ENCODE measurements around the gene ARL5C.

DNA sequence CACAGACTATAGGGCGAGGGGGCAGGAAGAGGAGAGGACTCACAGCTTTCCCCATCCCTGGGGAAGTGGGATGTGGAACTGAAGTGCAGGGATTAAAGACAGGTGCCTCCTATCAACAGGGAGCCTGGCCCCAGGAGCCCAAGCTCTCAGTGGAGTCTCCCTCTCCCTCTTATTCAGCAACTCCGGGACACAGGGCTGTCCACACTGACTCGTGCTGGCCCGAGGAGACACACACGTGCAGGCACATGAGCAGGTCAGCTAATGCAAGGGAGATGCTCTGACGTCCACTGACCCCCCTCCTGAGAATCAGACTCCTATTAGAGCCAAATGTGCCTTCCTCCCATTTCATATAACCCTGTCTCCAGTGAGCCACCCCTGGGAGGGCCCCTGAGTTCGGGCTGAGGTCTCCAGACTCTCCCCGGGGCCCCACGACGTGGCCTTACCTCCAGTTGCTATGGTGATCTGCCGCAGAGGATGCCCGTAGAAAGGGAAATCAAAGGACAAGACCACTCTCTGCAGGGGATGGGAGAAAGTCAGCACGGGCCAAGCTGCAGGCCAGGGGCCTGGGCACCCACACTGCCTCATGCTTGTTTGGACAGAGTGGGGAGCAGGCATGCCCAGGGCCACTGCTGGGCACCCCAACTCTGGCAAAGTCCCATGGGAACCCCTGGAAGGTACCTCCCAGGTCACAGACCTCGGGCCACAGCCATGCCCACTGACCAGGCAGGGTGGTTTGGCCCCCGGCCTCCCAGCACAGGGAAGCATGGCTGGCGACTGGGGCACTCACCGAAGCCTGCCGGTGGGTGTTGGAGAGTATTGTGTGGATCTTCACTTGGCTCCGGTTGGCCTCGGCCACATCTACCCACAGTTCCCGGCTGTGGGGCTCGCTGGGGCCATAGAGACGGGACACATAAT lies 57.2 kb downstream of the ARL5C start:
- no peak for TF ChIP-seq POLR2AphosphoS5 (IDR thresholded peaks at IDR 0.05; ENCODE audit: low read depth, low read length)
- no peak for TF ChIP-seq TAF1 (IDR thresholded peaks at IDR 0.05; ENCODE audit: borderline replicate concordance, insufficient read depth, low read length)
- TF ChIP-seq, protein P1, sequence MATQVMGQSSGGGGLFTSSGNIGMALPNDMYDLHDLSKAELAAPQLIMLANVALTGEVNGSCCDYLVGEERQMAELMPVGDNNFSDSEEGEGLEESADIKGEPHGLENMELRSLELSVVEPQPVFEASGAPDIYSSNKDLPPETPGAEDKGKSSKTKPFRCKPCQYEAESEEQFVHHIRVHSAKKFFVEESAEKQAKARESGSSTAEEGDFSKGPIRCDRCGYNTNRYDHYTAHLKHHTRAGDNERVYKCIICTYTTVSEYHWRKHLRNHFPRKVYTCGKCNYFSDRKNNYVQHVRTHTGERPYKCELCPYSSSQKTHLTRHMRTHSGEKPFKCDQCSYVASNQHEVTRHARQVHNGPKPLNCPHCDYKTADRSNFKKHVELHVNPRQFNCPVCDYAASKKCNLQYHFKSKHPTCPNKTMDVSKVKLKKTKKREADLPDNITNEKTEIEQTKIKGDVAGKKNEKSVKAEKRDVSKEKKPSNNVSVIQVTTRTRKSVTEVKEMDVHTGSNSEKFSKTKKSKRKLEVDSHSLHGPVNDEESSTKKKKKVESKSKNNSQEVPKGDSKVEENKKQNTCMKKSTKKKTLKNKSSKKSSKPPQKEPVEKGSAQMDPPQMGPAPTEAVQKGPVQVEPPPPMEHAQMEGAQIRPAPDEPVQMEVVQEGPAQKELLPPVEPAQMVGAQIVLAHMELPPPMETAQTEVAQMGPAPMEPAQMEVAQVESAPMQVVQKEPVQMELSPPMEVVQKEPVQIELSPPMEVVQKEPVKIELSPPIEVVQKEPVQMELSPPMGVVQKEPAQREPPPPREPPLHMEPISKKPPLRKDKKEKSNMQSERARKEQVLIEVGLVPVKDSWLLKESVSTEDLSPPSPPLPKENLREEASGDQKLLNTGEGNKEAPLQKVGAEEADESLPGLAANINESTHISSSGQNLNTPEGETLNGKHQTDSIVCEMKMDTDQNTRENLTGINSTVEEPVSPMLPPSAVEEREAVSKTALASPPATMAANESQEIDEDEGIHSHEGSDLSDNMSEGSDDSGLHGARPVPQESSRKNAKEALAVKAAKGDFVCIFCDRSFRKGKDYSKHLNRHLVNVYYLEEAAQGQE (IDR thresholded peaks at IDR 0.05; ENCODE audit: insufficient read depth in 1 of 2, low read depth in 2 of 2, low read length in 2 of 2), result no peak
- TF ChIP-seq SIN3A (IDR thresholded peaks at IDR 0.05; ENCODE audit: borderline replicate concordance, insufficient read depth, low read length), result no peak
- TF ChIP-seq FOXP2 (optimal IDR thresholded peaks at IDR 0.05; ENCODE audit: borderline replicate concordance, extremely low read depth, extremely low read length, insufficient read depth), result no peak

Measured in PFSK-1 (cell line).